HepG2 (cell line): ENCODE data around the gene ACADVL. TPM values are rescaled to one million over a fixed set of nuclear protein-coding genes. Genes with fewer than 3 reads are reported as not detected.
A peak's percentile ranks its signal among the peaks of the same experiment; 100 is the strongest.

Source experiments
- ARNT ChIP-seq: fragments of 450-650 bp; IDR thresholded peaks from 2 replicates; pipeline ENCODE4 v1.6.1; 2017
- CBFB ChIP-seq: sonication (generic); formaldehyde crosslinking; IDR thresholded peaks from 2 replicates; pipeline ENCODE4 v1.4.0; 2020; ENCODE audit warnings: missing genetic modification reagents
- FIP1L1 ChIP-seq: fragments of 200-400 bp; formaldehyde crosslinking; IDR thresholded peaks from 2 replicates; pipeline ENCODE4 v1.6.1; 2018; ENCODE audit warnings: low read depth, mild to moderate bottlenecking, low read length, moderate library complexity, borderline replicate concordance; ENCODE audit not compliant: insufficient read depth
- GZF1 ChIP-seq: sonication (generic); formaldehyde crosslinking; IDR thresholded peaks from 2 replicates; pipeline ENCODE4 v1.5.1; 2020; ENCODE audit warnings: mild to moderate bottlenecking, missing genetic modification reagents
- MBD4 ChIP-seq: IDR thresholded peaks from 2 replicates; pipeline ENCODE4 v1.6.1; 2012; ENCODE audit warnings: low read length, inconsistent platforms, borderline replicate concordance
- PAWR ChIP-seq: sonication (generic); formaldehyde crosslinking; IDR thresholded peaks from 2 replicates; pipeline ENCODE4 v1.4.0; 2020; ENCODE audit warnings: missing genetic modification reagents, mild to moderate bottlenecking, borderline replicate concordance
- RAD21 ChIP-seq: fragments of 450-650 bp; formaldehyde crosslinking; IDR thresholded peaks from 2 replicates; pipeline ENCODE4 v1.5.0; 2020; ENCODE audit warnings: mild to moderate bottlenecking
- SNAI1 ChIP-seq: sonication (generic); formaldehyde crosslinking; IDR thresholded peaks from 2 replicates; pipeline ENCODE4 v1.5.0; 2020; ENCODE audit warnings: mild to moderate bottlenecking, missing genetic modification reagents, borderline replicate concordance
- SNAPC2 ChIP-seq: sonication (generic); formaldehyde crosslinking; IDR thresholded peaks from 2 replicates; pipeline ENCODE4 v1.8.1; 2022; ENCODE audit warnings: mild to moderate bottlenecking, missing genetic modification reagents
- SOX13 ChIP-seq, 3 experiments: fragments of 450-650 bp in 1 of 3; sonication (generic) in 1 of 3; formaldehyde crosslinking in 1 of 3; IDR thresholded peaks in 2 of 3; conservative IDR thresholded peaks in 1 of 3; 2 replicates each; pipeline versions ENCODE4 v1.5.0 to v1.6.1; 2016 to 2020; ENCODE audit warnings: antibody characterized with exemption in 1 of 3, mild to moderate bottlenecking in 1 of 3, missing compliant biosample characterization in 1 of 3, missing genetic modification reagents in 1 of 3, moderate library complexity in 1 of 3
- ZNF331 ChIP-seq: sonication (generic); formaldehyde crosslinking; IDR thresholded peaks from 2 replicates; pipeline ENCODE4 v1.4.0; 2020; ENCODE audit warnings: missing genetic modification reagents
- ZNF333 ChIP-seq: sonication (generic); formaldehyde crosslinking; IDR thresholded peaks from 2 replicates; pipeline ENCODE4 v1.4.0; 2020; ENCODE audit warnings: mild to moderate bottlenecking, missing genetic modification reagents, borderline replicate concordance
- ZNF337 ChIP-seq: sonication (generic); formaldehyde crosslinking; IDR thresholded peaks from 2 replicates; pipeline ENCODE4 v1.5.1; 2020; ENCODE audit warnings: missing genetic modification reagents, low read depth, mild to moderate bottlenecking, borderline replicate concordance
- ZNF367 ChIP-seq: sonication (generic); formaldehyde crosslinking; IDR thresholded peaks from 2 replicates; pipeline ENCODE4 v1.4.0; 2020; ENCODE audit warnings: missing genetic modification reagents, borderline replicate concordance
- polyA plus RNA-seq, 8 experiments: library from polyadenylated mRNA; depleted of rRNA in 3 of 8; stranded (reverse) in 7 of 8; unstranded in 1 of 8; fragments of >200 nt; fragmentation: Illumina TruSeq in 4 of 8; extraction: Trizol in 4 of 8; gene quantifications; 2 replicates each; pipeline versions ENCODE4 v1.2.1 to v1.2.3, GENCODE V29; 2011 to 2016; ENCODE audit warnings: low read depth in 4 of 8, missing spikeins in 1 of 8, mixed read lengths in 1 of 8; ENCODE audit not compliant: insufficient read depth in 1 of 8
- total RNA-seq, 5 experiments: library from RNA; depleted of rRNA; stranded (reverse); fragments of >200 nt; fragmentation: Illumina TruSeq; extraction: Trizol; gene quantifications; 2 replicates each; pipeline ENCODE4 v1.2.3, GENCODE V29; 2016; ENCODE audit warnings: low read depth in 1 of 5
- TF ChIP-seq, protein P1 (sequence below): sonication (generic); formaldehyde crosslinking; IDR thresholded peaks from 2 replicates; pipeline ENCODE4 v1.9.0; 2022; ENCODE audit warnings: low read depth, missing genetic modification reagents
- TF ChIP-seq, protein P2 (sequence below): sonication (generic); formaldehyde crosslinking; IDR thresholded peaks from 2 replicates; pipeline ENCODE4 v1.4.0; 2020; ENCODE audit warnings: missing genetic modification reagents
- TF ChIP-seq, protein P3 (sequence below): sonication (generic); formaldehyde crosslinking; IDR thresholded peaks from 2 replicates; pipeline ENCODE4 v1.4.0; 2020; ENCODE audit warnings: missing genetic modification reagents, borderline replicate concordance
- TF ChIP-seq, protein P4 (sequence below): IDR thresholded peaks from 2 replicates; pipeline ENCODE4 v1.6.1; 2018; ENCODE audit warnings: missing genetic modification reagents, mild to moderate bottlenecking, missing compliant biosample characterization

The ACADVL gene
- total and polyA plus RNA-seq, 2 of the 13 experiments (the other 11 are each of a cell fraction or from before 2014, with no cell fraction given) = 219 to 412 TPM

DNA sequence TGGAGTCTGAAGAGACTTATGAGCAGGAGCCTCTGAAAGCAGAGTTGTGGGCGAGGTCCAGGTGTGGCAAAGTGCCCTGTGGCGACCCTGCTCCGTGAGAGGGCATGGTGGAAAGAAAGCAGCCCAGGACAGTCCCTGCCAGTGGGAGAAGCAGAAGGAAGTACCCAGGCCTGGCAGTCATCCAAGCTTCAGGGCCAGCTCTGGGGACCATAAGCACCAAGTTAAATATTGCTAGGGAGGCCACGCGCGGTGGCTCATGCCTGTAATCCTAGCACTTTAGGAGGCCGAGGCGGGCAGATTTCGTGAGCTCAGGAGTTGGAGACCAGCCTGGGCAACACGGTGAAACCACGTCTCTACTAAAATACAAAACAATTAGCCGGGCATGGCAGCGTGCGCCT is 35.6 kb upstream of the ACADVL start (continued):
- no peak for TF ChIP-seq GZF1 (CRISPR knock-in tag)
- no peak for TF ChIP-seq MBD4
- TF ChIP-seq, protein P1, sequence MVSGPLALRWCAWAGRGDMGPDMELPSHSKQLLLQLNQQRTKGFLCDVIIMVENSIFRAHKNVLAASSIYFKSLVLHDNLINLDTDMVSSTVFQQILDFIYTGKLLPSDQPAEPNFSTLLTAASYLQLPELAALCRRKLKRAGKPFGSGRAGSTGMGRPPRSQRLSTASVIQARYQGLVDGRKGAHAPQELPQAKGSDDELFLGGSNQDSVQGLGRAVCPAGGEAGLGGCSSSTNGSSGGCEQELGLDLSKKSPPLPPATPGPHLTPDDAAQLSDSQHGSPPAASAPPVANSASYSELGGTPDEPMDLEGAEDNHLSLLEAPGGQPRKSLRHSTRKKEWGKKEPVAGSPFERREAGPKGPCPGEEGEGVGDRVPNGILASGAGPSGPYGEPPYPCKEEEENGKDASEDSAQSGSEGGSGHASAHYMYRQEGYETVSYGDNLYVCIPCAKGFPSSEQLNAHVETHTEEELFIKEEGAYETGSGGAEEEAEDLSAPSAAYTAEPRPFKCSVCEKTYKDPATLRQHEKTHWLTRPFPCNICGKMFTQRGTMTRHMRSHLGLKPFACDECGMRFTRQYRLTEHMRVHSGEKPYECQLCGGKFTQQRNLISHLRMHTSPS (CRISPR knock-in tag) = peak; percentile 72
- no peak for TF ChIP-seq ZNF333 (CRISPR knock-in tag)
- TF ChIP-seq SOX13 (IDR thresholded peaks at IDR 0.05) = no peak
- peak in 1 of 2 experiments; percentile 42; a peak in 1 of 4 replicates for TF ChIP-seq SOX13 (CRISPR knock-in tag; conservative IDR thresholded peaks at IDR 0.05 in 1 of 2, IDR thresholded peaks at IDR 0.05 in 1 of 2)
- no peak for TF ChIP-seq SNAPC2
- no peak for TF ChIP-seq FIP1L1
- no peak for TF ChIP-seq ARNT
- no peak for TF ChIP-seq ZNF367 (CRISPR knock-in tag)
- TF ChIP-seq, protein P2, sequence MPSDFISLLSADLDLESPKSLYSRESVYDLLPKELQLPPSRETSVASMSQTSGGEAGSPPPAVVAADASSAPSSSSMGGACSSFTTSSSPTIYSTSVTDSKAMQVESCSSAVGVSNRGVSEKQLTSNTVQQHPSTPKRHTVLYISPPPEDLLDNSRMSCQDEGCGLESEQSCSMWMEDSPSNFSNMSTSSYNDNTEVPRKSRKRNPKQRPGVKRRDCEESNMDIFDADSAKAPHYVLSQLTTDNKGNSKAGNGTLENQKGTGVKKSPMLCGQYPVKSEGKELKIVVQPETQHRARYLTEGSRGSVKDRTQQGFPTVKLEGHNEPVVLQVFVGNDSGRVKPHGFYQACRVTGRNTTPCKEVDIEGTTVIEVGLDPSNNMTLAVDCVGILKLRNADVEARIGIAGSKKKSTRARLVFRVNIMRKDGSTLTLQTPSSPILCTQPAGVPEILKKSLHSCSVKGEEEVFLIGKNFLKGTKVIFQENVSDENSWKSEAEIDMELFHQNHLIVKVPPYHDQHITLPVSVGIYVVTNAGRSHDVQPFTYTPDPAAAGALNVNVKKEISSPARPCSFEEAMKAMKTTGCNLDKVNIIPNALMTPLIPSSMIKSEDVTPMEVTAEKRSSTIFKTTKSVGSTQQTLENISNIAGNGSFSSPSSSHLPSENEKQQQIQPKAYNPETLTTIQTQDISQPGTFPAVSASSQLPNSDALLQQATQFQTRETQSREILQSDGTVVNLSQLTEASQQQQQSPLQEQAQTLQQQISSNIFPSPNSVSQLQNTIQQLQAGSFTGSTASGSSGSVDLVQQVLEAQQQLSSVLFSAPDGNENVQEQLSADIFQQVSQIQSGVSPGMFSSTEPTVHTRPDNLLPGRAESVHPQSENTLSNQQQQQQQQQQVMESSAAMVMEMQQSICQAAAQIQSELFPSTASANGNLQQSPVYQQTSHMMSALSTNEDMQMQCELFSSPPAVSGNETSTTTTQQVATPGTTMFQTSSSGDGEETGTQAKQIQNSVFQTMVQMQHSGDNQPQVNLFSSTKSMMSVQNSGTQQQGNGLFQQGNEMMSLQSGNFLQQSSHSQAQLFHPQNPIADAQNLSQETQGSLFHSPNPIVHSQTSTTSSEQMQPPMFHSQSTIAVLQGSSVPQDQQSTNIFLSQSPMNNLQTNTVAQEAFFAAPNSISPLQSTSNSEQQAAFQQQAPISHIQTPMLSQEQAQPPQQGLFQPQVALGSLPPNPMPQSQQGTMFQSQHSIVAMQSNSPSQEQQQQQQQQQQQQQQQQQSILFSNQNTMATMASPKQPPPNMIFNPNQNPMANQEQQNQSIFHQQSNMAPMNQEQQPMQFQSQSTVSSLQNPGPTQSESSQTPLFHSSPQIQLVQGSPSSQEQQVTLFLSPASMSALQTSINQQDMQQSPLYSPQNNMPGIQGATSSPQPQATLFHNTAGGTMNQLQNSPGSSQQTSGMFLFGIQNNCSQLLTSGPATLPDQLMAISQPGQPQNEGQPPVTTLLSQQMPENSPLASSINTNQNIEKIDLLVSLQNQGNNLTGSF (CRISPR knock-in tag) = no peak
- TF ChIP-seq, protein P3, sequence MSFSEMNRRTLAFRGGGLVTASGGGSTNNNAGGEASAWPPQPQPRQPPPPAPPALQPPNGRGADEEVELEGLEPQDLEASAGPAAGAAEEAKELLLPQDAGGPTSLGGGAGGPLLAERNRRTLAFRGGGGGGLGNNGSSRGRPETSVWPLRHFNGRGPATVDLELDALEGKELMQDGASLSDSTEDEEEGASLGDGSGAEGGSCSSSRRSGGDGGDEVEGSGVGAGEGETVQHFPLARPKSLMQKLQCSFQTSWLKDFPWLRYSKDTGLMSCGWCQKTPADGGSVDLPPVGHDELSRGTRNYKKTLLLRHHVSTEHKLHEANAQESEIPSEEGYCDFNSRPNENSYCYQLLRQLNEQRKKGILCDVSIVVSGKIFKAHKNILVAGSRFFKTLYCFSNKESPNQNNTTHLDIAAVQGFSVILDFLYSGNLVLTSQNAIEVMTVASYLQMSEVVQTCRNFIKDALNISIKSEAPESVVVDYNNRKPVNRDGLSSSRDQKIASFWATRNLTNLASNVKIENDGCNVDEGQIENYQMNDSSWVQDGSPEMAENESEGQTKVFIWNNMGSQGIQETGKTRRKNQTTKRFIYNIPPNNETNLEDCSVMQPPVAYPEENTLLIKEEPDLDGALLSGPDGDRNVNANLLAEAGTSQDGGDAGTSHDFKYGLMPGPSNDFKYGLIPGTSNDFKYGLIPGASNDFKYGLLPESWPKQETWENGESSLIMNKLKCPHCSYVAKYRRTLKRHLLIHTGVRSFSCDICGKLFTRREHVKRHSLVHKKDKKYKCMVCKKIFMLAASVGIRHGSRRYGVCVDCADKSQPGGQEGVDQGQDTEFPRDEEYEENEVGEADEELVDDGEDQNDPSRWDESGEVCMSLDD (CRISPR knock-in tag) = no peak
- TF ChIP-seq, protein P4, sequence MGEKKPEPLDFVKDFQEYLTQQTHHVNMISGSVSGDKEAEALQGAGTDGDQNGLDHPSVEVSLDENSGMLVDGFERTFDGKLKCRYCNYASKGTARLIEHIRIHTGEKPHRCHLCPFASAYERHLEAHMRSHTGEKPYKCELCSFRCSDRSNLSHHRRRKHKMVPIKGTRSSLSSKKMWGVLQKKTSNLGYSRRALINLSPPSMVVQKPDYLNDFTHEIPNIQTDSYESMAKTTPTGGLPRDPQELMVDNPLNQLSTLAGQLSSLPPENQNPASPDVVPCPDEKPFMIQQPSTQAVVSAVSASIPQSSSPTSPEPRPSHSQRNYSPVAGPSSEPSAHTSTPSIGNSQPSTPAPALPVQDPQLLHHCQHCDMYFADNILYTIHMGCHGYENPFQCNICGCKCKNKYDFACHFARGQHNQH = peak; percentile 59; the same call in 1 of the 2 replicates
- no peak for TF ChIP-seq RAD21
- TF ChIP-seq SNAI1 (CRISPR knock-in tag) = no peak
- TF ChIP-seq ZNF331 = no peak
- no peak for TF ChIP-seq CBFB (CRISPR knock-in tag)
- TF ChIP-seq ZNF337 = no peak
- TF ChIP-seq PAWR = no peak
